SHP77 (cell line): Measurements from ENCODE around the gene EOGT.

ENCODE experiments used
- DNase-seq, 2 experiments: peaks; one replicate each; lab custom pipeline; 2025; lab: John Stamatoyannopoulos, UW

The EOGT gene

DNA sequence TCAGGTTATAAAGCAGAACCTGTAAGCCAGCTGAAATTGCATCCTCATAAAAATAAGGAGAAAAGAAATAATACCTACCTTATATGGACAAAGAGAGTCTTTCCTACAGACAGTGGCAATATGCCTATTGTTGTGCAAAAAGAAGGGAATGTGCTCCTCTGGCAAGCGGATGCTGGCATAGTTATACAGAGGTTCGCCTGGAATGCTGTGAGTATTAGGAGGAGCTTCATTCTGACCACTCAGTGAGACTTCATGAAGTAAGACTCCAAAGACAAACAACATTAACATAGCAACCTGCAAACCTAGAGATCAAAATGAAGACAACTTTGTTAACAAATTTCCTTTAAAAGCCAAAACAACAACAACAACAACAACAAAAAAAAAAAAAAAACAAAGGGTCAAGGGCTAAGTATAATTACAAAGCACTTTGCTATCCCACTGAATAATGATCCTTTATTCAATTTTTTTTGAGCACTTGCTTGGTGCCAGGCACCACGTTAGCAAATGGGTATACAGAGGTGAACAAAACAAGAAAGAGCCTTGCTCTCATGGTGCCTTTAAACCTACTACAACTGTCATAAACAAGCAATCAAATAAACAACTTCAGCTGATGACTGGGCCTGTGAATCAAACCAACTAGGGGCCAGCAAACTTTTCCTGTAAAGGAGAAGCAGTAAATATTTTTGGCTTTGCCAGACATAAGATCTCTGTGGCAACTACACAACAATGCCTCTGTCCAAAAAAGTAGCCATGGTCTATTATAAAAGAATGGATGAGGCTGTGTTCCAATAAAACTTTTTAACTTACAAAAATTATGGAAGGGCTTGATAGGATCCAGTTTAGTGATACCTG lies 3.7 kb downstream of the EOGT start:
- no peak for DNase-seq

DNA sequence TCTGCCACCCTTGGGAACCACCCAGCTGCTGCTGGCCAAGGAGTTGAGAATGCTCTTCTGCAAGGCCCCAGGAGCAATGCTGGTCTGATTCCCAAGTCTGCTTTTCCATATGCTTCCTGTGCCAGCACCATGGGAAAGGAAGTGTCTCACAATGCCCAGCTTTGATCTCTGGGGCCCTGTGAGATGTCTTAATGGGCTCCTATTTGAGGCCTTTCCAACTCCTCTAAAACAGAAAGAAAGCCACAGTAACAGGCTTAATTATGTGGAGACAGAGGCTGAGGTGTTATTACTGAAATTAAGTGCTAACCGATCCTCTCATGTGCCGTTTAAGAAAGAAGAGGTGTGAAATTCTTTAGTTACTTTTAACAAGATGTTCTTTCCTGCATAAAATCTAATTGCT lies 4.5 kb downstream of the EOGT start:
- no peak for DNase-seq

DNA sequence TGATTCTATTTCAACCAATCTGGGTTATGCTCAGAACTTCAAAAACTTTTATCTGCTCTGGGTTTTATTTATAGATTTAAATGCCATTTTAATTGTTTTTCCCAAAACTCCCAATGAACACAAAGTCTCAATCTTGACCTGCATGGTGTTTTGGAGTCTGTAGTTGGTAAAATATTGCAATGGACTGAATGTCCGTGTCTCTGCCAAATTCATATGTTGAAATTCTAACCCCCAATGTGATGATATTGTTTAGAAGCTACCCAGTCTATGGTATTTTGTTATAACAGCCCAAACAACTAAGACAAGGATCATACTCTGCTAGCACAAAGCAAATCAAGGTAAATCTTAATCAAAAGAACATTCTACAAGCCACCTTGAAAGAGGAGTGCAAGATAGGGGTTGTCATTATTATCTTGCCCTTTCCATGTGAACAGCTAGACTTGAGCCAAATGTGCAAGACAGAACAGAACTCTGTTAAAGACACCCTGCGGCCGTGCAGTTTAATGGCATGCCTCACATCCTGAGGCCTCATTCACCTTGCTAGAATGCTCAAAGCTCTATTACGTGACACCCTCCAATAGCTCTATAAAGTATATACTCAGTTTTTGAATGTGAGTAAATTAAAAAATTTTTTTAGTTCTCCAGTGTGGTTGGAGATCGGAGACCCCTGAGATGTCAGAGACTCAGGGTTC lies 7.5 kb downstream of the EOGT start:
- no peak for DNase-seq

DNA sequence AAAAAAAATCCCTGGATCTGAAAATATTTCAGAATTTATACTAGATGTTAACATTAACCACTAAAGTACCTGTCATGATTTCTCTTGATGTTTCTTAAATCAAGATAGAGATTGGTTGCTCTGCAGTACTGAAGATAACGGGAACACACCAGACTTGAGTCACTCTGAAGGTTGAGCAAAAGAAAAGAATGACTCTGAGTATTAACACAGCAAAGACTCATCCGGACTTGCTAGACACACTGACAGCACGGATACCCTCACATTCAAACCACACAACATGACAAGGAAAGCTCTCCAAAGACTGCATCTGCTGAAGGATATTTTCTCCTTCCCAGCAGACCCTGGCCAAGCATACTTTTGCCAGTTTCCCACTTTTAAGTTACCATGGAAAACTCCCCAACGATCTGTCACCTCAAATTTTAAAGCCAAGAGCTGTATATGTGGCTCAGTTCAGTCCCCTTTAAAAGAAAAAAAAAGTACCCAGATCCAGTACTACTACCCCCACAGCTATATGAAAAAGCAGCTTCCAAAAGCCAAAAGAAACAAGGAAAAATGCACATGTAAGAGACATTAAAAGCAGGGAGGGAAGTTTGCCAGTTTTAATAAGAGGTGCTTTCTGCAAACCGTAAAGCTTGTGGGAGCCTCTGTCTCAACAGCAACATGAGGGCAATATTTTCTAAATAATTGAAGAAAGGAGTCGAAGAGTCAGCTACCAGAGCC lies 8.3 kb downstream of the EOGT start:
- no peak for DNase-seq

DNA sequence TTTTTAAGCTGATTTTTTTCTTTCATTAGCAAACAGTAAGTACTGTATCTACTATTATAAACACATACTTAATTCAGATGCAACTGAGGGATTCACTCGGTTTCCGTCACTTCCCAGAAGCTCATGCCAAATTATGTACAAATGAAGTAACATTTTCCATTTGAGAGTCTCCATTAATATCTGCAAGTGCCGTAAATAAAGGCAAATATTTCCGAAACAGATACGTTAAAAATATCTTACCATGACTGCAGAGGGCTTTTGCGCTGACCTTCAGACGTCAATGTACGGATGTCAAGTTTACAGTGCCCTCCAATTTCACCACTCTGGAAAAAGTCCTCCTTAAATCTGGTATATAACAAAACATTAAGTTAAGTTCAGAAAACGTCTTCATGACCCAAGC lies 9.3 kb downstream of the EOGT start:
- DNase-seq, result no peak

DNA sequence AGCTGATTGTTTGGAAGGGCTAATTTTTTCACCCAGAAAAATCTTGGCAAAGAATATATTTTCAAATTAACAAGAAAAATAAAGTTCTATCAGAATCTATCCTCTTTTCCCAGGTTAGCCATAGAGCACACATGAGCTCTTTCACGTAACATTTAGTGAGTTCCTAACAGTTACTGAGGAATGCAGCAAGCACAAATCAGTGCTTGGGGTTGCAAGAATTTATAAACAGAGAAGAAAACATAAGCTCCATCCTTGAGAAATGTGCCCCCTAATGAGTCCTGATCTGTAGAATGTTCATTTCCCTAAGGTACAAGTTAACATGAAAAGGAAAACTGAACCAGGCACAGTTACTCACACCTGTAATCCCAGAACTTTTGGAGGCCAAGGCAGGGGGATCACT lies 13.9 kb downstream of the EOGT start:
- no peak for DNase-seq

DNA sequence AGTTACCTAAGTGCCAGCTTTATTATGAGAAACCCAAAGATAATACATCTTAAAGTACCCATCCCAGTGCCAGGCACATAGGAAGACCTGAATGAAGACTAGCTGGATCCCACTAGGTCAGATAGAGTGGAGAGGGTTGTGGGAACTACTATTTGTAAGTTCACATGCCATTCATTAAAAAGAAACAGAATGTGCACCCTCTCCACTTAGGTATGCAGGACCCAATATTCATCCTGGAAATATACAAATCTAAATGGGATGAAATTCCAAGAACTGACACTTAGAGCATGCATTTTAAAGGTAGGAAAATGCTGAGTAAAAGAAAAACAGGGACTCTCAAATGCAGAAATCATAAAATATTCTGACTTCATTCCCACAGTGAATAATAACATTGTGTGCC lies 14.3 kb downstream of the EOGT start:
- no peak for DNase-seq

DNA sequence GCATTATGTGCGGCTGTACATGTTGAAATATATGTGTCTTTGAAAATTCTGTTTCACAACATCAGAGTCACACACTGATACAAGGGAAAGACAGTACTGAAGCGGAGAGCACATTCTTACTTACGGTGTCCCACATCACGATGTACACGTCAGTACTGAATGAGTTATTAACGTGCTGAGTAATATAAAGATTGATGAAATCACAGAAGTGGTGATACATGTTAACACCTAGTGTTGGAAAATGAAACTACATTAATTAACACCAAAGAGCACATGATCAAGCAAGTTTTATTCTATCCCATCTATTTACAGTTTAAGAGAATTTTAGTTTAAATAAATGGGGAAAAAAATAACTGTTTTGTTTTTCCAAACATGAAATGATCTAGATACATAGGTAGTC lies 15.6 kb downstream of the EOGT start:
- DNase-seq, result no peak

DNA sequence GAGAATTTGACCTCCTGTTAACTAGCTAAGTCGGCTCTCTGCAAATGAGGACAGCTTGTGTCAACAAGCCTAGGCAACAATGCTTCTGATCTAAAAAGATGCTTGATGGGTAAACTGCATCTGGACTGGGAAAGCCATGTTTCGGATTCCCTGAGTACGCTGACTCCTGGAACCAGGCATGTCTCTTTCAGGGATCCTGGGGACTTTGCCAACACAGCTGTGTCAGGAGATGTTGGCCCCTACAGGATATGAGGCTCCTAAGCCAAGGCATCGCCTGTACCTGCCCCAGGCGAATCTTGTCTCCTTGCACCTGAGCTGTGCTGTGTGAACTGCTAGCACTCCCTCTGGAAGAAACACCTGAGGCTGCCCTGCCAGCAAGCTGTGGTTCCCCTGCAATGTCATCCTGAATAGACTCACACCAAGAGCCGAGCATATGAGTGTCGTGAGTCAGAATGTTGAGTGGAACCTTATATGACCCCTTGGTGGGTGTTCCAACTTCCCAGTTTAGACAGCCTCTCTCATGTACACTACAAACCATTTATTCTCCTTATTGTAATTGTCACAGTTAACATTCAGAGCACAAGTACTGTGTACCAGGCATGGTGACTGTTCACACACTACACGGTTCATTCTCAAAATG lies 17.0 kb downstream of the EOGT start:
- DNase-seq, result no peak

DNA sequence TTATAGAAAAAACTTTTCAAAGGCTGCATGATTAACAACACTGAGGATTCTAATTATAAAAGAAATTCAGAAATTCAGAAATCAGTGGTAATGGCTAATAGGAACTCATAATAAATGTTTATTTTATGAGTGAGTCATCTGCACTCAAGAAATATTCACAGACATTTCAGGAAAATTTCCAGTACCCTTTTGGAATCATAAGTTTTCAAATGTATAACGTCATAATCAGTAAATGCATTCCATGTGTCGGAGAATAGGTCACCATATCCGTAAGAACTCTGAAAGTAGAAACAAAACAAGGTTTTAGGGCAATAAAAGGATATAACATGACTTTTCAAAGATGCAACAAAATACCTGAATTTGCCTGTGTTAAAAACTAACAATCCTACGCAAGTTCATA lies 24.7 kb downstream of the EOGT start:
- no peak for DNase-seq

DNA sequence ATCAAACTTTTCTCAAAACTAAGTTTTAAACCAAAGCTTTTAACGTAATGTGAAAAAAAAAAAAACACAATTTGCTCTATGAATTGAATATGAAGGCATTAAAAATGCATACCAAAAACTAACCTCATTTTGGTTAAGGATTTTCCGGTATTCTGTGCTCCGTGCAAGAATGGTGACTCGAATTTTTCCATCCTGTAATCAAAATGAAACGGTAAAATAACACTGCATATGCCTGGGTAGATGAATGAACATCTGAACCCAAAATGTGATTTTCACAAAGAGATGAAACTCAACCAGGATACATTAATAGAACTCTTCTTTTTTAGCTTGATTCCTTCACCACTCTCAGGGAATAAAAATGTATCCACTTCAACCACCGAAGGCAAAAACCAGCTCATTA lies 26.2 kb downstream of the EOGT start:
- DNase-seq, result no peak

DNA sequence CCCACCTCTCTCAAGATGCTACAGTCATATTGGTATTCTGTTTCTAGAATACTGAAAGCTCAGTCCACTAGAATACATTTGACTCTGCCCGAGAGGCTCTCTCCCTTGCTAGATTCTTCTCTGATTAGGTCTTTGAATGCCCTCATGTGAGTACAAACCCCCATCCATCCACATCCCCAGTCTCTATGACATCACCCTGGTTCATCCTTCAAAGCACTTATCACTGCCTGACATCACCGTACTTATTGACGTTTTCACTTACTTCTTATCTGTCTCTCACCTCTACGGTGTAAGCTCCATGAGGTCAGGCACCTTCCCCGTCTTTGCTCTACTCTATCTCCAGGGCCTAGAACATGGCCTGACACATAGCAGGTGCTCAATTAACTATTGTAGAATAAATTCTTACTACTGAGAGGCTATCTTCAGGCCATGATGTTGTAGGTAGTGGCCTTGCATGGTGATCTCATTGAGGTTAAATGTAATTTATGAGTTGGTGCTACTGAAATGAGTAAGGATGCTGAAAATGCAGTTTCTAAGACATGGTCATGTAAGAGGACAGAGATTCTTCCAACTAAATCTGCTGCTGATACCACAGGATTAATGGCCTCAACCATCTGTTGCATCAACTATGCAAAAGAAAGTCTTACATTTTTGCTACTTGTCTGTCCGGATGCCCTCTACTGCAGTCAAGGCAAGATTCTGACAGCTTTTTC lies 26.8 kb downstream of the EOGT start:
- no peak for DNase-seq

DNA sequence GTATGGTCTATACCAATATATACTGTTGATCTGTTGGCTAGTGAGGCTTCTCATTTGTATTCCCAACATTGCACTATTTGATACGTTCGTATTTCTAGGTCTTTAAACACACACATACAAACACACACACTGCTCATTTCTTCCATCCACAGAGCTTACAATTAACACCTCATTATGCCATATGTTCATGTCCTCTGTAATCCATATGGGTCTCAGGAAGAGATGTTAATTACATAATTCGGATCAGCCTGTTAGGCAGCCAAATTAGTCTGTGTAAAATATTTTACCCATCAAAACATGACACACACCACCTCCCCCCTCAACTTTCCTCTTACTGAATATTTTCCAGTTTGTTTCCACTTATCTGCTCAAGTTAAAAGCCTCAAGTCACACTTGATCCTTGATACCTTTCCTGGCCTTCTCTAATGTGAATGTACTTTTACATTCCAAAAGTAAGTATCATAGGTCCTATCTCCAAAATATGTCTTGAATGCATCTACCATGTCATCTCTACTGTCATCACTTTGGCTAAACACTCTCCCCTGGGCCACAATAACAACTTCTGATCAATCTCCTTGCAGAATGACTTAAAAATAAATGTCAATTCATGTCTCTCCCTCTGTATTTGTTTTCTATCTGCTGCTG lies 28.2 kb downstream of the EOGT start:
- no peak for DNase-seq

DNA sequence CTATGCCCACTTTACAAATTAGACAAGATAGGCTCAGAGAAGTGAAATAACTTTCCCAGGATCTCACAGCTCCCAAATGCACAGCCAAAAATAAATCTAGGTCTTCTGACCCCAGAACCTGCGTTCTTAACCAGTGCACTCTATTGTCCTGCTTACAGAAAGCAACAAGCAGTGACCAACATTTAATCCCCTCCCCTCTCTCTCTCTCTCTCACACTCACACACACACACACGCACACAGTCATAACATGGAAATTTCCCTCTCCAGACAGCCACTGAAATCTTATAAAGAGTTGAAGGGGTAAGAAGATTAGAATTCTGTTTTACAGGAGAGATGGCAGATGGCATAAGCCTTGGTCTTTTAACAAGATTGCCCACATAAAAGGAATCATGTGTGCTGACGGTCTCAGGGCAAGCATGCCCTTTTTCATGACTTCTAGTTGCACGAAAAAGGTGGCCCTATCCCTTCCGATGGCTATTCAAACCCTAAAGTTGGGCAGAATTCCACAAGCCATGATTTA lies 29.4 kb downstream of the EOGT start:
- no peak for DNase-seq

DNA sequence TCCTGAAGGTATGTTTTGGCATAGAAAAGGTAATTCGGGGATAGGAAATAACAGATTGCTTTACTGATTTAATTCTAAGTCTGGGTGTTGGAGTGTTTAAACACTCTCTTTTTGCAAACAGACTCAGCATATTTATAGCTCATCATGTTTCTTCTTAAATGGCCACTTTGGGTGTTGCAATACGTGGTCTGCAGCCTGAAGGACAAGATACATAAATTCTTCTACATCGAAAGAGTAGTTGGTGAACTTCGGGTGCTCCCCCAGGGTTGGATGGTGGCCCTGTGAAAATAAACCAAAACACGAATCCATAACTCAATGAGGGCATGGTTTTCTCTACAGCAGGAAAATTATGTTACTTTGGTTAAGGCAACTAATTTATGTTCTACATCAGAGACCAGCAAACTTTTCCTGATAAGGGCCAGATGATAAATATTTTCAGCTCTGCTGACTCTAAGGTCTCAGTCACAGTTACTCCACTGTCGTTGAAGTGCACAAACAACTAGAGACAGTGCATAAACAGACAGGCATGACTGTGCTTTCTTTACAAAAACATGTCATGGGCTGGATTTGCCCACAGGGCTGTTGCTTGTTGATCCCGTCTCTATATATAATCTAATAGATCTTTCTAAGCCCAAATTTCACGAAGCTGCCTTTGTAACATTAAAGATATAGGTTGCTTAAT lies 35.9 kb downstream of the EOGT start:
- DNase-seq, result no peak

DNA sequence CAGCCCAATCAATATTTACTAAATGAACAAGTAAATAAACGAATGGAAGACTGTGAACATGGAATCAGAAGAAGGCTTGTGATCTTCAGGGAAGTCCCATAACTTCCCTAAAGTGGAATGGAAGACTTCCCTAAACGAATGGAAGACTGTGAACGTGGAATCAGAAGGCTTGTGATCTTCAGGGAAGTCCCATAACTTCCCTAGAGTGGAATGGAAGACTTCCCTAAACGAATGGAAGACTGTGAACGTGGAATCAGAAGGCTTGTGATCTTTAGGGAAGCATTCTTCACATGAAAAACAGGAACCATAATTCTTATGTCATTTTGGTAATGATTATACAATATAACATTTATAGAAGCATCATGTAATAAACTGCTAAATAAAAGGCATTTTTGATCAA lies 38.8 kb downstream of the EOGT start:
- no peak for DNase-seq

DNA sequence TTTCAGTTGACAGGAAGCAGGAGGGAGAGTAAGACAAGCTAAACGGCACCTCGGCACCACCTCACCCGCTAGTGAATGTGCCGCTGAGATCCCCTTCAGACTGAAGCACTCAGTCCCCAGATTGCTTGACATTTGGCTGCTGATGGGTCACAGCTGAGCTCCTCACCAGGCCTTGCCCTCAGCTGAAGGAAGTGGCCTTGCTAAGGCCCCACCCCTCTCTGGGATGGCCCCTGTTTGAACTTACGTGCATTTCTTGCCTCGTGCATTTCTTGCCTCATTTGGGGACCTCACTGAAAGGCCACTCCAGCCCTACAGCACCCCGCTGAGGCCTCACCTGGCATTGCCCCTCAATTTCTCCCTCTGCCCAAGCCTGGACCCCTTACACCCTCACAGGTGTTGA lies 39.8 kb downstream of the EOGT start:
- DNase-seq, result no peak

DNA sequence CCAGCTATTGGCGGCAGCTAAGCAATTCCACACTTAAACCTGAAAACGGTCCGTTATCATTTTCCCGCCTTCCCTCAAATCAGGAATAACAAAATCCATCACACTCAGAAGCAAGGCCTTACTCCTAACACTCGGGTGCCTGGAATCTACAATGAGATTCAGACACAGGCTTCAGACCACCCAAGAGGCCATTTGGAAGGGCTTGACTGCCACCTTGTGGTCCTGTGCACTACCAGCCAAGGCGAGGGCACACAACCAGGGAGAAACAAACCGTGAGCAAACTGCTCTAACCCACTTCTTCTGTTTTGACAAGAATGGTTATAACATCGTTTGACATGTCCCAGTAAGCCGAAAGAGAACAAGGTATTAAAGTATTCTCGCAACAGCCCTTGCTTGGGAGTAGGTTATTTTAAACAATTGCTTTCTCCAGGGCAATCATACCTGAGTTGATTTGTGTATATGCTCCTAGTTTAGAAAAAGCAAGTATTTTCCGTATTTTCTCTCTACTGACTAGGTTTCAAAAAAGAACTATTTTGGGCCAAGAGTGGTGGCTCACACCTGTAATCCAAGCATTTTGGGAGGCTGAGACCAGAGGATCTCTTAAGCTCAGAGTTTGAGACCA lies 41.0 kb downstream of the EOGT start:
- DNase-seq, result peak; percentile 42 to 59

DNA sequence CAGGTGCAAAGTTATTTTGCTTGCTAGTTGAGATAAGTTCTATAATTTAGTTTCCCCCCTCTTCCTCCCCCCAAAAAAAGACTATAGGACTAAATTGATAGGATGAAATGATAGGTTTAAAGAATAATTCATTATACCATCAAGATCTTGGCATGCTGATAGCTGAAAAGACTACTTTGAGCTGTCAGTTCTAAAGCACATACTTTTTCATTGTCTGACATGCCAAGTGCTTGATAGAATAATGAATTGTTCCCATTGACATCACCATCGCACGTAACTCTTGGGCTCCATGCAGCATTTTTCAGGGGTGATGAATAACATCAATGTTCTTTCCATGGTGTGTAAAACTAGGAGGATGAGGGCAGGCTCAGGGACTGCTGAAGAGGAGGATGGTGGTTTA lies 48.8 kb downstream of the EOGT start:
- DNase-seq, result no peak

DNA sequence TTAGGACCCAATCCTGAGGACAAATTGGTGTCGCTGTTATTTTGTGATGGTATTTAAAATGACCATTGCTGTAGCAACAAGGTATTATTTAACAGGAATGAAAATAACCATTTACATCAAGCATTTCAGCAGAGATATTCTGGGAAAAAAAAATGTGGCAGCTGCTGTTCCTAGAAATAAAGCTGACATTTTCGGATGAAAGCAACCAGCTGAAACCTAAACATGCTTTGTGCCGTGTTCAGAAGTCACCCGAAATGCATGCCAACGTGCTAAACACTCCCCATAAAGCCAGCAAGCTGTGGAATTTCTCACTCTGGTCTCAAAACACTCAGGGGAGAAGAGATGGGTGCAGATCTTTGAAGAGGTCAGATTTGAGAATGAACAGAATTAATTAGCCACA lies 49.6 kb downstream of the EOGT start:
- no peak for DNase-seq
